Vagina (tissue), 2 donors: Measurements from ENCODE around the gene TRAF3IP1.

Source experiments
- POLR2A ChIP-seq, 2 donors: fragments of 450-650 bp; IDR thresholded peaks; one replicate each; pipeline ENCODE4 v1.6.1; 2017; ENCODE audit warnings: antibody characterized with exemption in 2 of 2, mild to moderate bottlenecking in 2 of 2, moderate library complexity in 2 of 2
- TF ChIP-seq, protein P1 (sequence below), 3 experiments: fragments of 450-650 bp in 2 of 3; fragments of 200-600 bp in 1 of 3; sonication (generic) in 1 of 3; IDR thresholded peaks; one replicate each; pipeline ENCODE4 v1.5.1; 2017 to 2019; ENCODE audit warnings: antibody characterized with exemption in 3 of 3, mild to moderate bottlenecking in 2 of 3, moderate library complexity in 2 of 3

DNA sequence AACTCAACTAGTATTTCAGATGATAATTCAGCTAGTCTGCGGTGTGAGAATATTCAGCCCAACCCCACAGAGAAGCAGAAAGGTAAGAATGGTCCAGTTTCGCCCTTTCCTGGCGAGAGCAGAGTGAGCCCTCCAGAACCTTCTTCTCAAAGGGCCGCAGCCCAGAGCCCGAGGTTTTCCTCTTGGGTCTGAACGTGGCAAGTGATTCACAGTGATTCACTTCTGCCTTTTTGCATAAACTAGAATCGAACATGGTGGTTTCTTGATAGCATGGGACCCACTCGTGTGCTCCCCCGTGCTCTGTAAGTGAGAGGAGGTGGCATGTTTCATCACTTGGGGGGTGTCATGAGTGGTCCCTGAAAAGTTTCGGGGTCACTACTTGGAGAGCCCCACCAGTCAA is 24.2 kb downstream of the TRAF3IP1 start:
- TF ChIP-seq, protein P1, sequence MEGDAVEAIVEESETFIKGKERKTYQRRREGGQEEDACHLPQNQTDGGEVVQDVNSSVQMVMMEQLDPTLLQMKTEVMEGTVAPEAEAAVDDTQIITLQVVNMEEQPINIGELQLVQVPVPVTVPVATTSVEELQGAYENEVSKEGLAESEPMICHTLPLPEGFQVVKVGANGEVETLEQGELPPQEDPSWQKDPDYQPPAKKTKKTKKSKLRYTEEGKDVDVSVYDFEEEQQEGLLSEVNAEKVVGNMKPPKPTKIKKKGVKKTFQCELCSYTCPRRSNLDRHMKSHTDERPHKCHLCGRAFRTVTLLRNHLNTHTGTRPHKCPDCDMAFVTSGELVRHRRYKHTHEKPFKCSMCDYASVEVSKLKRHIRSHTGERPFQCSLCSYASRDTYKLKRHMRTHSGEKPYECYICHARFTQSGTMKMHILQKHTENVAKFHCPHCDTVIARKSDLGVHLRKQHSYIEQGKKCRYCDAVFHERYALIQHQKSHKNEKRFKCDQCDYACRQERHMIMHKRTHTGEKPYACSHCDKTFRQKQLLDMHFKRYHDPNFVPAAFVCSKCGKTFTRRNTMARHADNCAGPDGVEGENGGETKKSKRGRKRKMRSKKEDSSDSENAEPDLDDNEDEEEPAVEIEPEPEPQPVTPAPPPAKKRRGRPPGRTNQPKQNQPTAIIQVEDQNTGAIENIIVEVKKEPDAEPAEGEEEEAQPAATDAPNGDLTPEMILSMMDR (IDR thresholded peaks at IDR 0.05) = no peak
- no peak for TF ChIP-seq POLR2A (IDR thresholded peaks at IDR 0.05)
